GM19455 (cell line): ENCODE measurements around the gene NFASC.

Experiments
- ATAC-seq: cut with Tn5 transposase; IDR thresholded peaks from one replicate; pipeline ENCODE4 v1.9.1; 2021; ENCODE audit not compliant: unreplicated experiment

NFASC gene

DNA sequence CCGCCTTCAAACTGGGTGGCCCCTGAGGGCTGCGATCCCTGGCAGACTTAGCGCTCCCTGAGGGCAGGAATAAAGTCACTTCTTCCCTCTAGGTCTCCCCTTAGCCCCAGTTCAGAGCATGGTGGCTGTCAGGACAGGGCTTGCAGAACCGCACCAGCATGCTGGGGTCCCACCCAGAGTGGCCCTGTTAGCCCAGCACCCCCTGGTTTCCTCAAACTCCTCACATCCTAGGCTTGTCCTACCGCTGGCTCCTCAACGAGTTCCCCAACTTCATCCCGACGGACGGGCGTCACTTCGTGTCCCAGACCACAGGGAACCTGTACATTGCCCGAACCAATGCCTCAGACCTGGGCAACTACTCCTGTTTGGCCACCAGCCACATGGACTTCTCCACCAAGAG, 188.2 kb downstream of the NFASC start:
- no peak for ATAC-seq

DNA sequence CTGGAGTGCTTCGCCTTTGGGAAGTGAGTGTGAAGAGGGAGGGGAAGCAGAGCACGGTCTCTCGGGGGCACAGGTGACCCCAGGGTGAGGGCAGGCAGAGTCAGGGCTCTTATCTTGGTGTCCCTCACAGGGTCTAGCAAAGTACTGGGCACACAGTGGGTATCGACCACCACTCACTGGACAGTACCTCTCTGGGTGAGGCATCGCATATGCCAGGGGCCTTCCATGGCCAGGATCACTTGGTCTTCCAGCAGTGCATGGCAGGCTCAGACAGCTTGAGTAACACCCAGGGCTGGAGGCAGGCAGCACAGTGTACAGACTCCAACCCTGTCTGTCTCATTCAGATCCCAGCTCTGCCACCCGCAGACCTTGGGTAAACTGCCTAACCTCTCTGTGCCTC, 189.0 kb downstream of the NFASC start:
- ATAC-seq: no peak

GRCh38 chr1:205060746-205061145, 190.1 kb downstream of the NFASC start:
- no peak for ATAC-seq

GRCh38 chr1:205061227-205061626, 190.6 kb downstream of the NFASC start:
- ATAC-seq: no peak

- no peak for ATAC-seq
These were observed 191.0 kb downstream of the NFASC start for GRCh38 chr1:205061665-205062069.

DNA sequence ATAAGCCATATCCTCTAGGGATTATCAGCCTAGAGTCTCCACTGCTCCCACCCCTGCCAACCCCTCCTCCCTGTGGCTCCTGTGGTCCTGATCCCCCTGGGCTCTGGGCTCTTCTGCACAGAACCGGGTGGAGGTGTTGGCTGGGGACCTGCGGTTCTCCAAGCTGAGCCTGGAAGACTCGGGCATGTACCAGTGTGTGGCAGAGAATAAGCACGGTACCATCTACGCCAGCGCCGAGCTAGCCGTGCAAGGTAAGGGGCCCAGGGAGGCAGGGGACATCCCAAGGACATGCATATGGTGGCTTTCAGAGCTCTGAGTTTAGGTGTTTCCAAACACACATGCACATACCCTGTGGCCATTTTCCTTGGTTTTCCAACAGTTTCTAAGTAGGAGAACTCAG, 191.7 kb downstream of the NFASC start:
- ATAC-seq: no peak

DNA sequence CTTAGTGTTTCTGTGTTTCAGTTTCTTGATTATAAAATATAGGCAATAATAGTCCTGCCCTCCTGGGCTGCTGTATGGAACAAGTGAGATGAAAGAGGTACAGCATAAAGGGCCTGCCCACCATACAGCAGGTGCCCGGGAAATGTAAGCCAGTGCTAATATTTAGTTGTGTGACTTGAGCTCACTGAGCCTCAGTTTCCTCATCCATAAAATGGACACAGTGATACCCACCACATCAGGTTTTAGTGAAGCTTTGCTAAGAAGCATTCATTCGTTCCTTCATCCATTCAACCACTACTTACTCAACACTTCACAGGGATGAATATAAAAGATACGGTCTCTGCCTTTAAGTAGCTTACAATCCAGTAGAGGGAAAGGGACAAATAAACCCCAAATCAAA, 192.2 kb downstream of the NFASC start:
- ATAC-seq: no peak

GRCh38 chr1:205064301-205064700, 193.6 kb downstream of the NFASC start:
- ATAC-seq: no peak

GRCh38 chr1:205064741-205065316, 194.2 kb downstream of the NFASC start:
- ATAC-seq: no peak

DNA sequence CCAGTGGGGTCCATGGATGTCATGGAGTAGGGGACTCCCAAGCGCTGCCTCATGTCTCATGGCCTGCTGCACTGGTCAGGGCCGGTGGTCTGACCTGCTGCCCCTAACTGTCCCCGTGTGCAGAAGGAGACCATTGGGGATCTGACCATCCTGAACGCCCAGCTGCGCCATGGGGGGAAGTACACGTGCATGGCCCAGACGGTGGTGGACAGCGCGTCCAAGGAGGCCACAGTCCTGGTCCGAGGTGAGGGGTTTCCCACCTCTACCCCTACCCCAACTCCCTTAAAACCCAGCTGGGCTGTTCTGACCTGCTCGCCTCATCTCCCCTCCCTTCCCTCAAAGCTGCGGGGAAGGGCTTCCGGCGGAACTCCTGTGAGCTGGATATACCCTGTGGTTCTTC, 195.0 kb downstream of the NFASC start:
- no peak for ATAC-seq

DNA sequence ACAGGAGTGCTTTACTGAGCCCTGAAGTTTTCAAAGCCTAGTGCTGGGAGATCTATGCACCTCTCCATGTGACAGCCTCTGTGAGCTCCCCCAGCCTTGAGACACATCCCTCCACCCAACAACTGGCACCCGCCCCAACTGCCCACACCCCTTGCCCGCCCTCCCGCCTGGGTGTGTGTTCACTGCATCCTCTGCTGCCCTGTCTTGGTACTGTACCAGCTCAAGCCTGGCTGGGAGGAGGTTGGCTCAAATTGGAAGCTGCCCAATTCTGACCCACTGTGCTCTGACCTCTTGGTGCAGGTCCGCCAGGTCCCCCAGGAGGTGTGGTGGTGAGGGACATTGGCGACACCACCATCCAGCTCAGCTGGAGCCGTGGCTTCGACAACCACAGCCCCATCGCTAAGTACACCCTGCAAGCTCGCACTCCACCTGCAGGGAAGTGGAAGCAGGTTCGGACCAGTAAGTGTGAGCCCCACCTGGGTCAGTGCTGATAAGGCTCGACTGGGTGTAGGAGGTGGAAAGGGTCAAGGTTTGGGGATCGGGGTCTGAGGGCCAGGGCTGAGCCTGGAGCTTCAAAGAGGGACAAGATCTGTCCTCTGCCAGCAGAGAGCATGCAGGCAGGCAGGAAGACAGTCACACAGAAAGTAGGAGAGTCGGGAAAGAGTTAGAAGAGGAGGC, 195.6 kb downstream of the NFASC start:
- ATAC-seq: no peak

GRCh38 chr1:205067031-205067430, 196.4 kb downstream of the NFASC start:
- ATAC-seq: no peak

- no peak for ATAC-seq
These were observed 197.3 kb downstream of the NFASC start for GRCh38 chr1:205068001-205068400.

DNA sequence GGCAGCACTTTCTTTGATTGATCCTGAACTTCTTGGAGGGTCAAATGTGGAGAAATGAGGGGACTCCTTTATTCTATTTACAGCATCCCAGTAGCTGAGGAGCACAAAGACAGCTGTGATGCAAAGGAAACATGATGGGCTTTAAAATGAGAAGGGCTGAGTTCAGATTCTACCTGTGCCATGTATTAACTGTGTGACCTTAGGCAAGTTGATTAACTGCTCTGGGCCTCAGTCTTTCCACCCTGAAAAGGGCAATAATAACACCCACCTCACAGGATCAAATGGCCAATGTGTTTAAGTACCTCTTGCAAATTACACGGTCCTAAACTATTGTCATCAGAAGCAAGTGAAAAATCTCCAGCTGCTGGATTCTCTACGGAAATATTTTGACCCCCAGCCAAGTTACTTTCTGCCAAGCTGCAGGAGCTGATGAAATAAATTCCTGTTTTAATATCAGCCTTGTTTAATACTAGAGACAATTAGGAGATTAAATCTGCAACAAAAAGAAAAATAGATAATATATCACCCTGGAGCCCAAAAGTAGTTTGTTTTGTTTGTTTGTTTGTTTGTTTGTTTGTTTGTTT, 197.9 kb downstream of the NFASC start:
- no peak for ATAC-seq

DNA sequence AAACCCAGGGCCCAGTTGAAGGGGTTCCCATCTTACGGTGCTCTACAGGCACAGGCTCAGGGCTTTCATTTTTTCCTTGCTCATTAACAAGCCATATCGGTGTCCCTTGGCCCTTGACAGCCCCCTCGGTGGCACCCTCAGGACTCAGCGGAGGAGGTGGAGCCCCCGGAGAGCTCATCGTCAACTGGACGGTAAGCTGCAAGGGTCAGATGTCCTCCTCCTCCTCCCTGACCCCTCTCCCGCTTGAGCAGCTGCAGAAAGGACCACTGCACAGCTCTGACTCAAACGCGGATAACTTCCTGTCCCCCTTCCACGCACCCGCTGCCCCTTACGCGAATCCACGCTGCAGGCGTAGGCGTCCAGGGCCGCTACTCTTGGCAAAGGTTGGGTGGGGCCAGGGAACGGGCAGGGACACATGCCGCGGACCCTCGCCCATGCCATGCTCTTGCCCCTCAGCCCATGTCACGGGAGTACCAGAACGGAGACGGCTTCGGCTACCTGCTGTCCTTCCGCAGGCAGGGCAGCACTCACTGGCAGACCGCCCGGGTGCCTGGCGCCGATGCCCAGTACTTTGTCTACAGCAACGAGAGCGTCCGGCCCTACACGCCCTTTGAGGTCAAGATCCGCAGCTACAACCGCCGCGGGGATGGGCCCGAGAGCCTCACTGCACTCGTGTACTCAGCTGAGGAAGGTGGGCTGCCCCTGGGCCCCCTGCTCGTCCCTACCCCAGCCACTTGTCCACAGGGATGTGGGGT, 198.9 kb downstream of the NFASC start:
- ATAC-seq: no peak

DNA sequence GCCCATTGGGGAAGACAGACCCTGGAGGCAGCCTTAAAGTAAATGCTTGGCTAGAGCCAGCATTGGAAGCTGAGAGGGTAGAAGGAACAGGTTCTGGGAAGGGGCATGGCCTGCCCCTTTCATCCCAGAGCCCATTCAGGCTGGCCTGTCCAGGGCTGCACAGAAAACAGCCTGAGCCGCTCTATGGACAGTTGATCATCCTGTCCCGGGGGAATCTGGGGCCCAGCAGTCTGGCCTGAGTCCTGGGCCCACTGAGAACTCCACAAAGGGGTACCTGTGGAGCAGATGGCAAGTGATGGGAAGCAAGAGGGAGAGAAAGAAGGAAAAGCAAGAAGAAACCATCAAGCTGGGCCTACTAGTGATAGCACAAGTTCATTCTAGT, 200.4 kb downstream of the NFASC start:
- ATAC-seq: no peak

DNA sequence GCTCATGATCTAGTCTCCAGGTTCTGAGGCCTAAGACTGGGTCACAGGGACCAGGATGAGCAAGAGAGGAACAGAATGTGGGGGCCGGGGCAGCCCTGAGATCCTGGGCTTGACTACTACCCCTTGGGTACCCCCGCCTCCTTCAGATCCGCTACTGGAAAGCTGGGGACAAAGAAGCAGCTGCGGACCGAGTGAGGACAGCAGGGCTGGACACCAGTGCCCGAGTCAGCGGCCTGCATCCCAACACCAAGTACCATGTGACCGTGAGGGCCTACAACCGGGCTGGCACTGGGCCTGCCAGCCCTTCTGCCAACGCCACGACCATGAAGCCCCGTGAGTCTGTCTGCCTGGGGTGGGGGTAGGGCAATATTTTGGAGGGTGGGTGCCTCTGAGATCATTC, 201.1 kb downstream of the NFASC start:
- no peak for ATAC-seq

GRCh38 chr1:205072286-205072685, 201.6 kb downstream of the NFASC start:
- no peak for ATAC-seq
